GM13977 (cell line): ENCODE data around the gene GIPC2.
"Not testable (repeated sequence)": the region's sequence is repeated elsewhere in the genome, so short reads cannot be mapped to it uniquely, and the experiment has no call there.

Source experiments
- DNase-seq: peaks from one replicate; pipeline ENCODE4 v3.0.0; 2012; ENCODE audit warnings: low spot score
- in situ Hi-C: fragments of 300-500 bp; cut with MboI; formaldehyde crosslinking; loops from one replicate; pipeline ENCODE4 v1.12.0; 2022; ENCODE audit warnings: low sequenced_read_pairs, low pct_unique_long_range_greater_than_20kb, mixed read lengths, inconsistent platforms; ENCODE audit not compliant: unreplicated experiment
- TF ChIP-seq, protein P1 (sequence below): IDR thresholded peaks from 2 replicates; pipeline ENCODE4 v1.5.1; 2012; ENCODE audit warnings: mild to moderate bottlenecking, control low read depth; ENCODE audit not compliant: insufficient read depth; ENCODE audit errors: extremely low read depth, missing control alignments

GIPC2 gene

DNA sequence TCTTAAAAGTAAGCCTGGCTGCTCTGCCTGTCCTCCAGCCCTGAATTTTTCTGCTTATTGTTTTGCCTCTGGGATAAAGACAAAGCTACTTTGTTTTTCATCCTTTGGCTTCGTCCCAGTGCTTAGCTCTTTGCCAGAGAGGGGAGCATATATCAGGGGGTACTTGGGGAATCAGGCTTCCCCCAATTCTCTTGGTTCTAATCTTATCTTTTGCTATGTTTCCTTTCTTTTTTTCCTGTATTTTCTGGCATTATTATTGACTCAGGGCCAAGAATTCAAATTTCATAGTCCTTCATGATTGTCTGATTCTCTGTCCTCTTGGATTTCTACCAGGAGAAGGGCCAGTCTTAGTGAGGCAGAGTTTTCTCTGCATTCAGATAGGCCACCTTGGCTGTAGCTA, 51.2 kb downstream of the GIPC2 start:
- DNase-seq: no peak
- TF ChIP-seq, protein P1, sequence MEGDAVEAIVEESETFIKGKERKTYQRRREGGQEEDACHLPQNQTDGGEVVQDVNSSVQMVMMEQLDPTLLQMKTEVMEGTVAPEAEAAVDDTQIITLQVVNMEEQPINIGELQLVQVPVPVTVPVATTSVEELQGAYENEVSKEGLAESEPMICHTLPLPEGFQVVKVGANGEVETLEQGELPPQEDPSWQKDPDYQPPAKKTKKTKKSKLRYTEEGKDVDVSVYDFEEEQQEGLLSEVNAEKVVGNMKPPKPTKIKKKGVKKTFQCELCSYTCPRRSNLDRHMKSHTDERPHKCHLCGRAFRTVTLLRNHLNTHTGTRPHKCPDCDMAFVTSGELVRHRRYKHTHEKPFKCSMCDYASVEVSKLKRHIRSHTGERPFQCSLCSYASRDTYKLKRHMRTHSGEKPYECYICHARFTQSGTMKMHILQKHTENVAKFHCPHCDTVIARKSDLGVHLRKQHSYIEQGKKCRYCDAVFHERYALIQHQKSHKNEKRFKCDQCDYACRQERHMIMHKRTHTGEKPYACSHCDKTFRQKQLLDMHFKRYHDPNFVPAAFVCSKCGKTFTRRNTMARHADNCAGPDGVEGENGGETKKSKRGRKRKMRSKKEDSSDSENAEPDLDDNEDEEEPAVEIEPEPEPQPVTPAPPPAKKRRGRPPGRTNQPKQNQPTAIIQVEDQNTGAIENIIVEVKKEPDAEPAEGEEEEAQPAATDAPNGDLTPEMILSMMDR: no peak
- in situ Hi-C loops: no loop called here

DNA sequence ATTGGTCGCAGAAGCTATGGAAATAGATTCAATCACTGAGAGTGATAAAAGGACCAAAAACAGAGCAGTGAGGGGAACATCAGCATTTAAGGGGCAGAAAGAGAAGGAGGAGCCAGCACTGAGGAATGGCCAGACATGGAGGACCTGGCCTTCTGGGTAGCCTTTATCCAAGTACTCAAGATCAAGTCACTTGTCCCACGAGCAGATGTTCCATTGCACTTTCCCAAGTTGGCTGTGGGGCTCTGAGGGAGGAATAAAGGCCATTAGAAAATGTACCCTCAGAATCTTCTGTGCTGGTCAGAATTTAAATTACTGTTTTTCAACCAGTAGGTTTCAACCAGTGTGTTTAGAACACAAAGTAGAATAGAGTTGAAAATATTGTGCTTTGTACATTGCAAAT, 55.3 kb downstream of the GIPC2 start:
- TF ChIP-seq, protein P1: no peak
- in situ Hi-C loops: loop anchor here (25.0 kb wide), 2 partner anchors 264 to 939 kb away; no protein-coding TSS in a partner anchor
- DNase-seq: no peak

DNA sequence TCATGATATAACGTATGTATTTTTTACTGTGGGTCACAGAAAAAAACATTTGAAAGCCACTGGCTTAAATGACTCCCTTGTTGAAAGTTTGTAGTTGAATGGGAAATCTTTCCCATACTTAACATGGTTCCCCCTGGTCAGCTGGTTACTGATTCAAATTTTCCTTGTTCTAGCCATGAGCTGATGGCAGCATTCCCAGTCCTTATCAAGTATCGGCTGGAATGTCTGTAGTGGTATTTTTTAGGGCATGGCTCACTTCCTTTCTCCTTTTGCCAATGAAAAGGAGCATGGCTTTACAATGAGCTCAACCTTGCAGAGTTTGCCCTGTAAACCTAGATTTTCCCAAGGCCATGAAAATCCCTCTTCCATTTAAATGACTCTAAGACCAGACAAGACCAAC, 55.7 kb downstream of the GIPC2 start:
- DNase-seq: no peak
- in situ Hi-C loops: loop anchor here (25.0 kb wide), 2 partner anchors 264 to 939 kb away; no protein-coding TSS in a partner anchor
- TF ChIP-seq, protein P1: no peak

DNA sequence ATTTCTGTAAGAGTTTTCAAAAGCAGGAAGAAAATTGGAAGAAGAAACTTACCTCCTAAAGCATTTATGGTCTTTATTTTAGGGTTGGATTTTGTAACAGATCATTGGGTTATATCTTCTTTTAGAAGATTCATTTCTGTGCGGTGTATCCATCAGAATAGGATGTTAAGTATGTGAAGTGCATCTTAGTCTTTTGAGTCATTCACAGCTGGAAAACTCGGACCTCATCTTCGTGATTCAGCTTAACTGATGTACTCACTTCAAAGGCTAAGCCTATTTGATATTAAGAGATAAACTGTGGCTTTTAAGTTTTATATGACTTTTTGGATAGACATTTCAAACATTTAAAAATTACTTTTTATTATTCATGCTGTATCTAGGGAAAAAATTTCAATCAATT, 56.3 kb downstream of the GIPC2 start:
- in situ Hi-C loops: loop anchor here (25.0 kb wide), 2 partner anchors 265 to 940 kb away; no protein-coding TSS in a partner anchor
- TF ChIP-seq, protein P1: no peak
- no peak for DNase-seq

DNA sequence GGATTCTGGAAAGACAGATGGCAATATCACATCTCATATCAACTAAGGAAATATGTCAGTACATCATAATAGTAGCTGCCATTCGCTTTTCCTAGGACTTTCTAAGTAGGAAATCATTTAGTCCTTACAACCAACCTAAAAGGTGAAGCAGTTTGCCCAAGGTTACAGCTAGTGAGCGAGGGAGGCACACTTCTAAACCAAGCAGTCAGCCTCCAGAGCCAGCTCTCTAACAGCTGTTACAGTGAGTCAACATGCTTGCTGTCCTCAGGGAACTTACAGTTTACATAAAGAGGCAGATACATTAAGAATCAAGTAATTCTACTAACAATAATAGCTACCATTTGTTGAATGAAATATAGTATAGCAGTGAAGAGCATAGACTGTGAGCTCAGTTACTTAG, 57.1 kb downstream of the GIPC2 start:
- TF ChIP-seq, protein P1: no peak
- DNase-seq: no peak
- in situ Hi-C loops: loop anchor here (25.0 kb wide), 2 partner anchors 266 to 941 kb away; no protein-coding TSS in a partner anchor

DNA sequence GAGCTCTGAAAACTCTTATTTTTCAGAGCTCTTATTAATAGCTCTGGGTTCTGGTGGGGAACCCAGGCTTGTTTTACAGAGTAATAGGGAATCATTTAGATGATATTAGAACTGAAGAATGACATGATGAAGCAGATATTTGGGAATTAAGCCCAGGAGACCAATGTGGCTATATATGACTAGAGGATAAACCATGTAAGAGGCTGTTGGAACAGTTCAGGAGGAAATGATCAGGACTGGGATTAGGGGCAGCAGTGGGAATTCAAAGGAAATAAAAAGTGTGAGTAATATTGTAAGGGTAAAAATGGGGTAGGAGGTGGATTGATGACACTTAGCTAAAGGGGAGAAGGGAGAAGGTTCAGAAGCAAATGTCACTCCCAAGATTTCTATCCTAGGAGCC, 58.6 kb downstream of the GIPC2 start:
- TF ChIP-seq, protein P1: no peak
- no peak for DNase-seq
- in situ Hi-C loops: loop anchor here (25.0 kb wide), 2 partner anchors 267 to 942 kb away; no protein-coding TSS in a partner anchor

DNA sequence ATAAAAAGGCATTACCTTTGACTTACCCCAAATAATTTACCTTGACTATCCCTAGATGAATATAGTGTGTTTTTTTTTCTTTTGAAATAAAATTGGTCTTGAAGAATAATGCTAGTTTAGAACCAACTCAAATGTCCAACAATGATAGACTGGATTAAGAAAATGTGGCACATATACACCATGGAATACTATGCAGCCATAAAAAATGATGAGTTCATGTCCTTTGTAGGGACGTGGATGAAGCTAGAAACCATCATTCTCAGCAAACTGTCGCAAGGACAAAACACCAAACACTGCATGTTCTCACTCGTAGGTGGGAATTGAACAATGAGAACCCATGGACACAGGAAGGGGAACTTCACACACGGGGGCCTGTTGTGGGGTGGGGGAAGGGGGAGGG, 63.9 kb downstream of the GIPC2 start:
- in situ Hi-C loops: loop anchor here (25.0 kb wide), 2 partner anchors 272 to 947 kb away; no protein-coding TSS in a partner anchor
- not testable (repeated sequence) for DNase-seq
